GM21529 (cell line): ENCODE measurements around the gene NCOA3.

Experiments used
- ATAC-seq: cut with Tn5 transposase; IDR thresholded peaks from one replicate; pipeline ENCODE4 v1.9.1; 2021; ENCODE audit not compliant: unreplicated experiment

Gene NCOA3

GRCh38 chr20:47676219-47676721, 174.6 kb downstream of the NCOA3 start:
- no peak for ATAC-seq

- ATAC-seq: no peak
Measured at GRCh38 chr20:47676912-47677634, 175.4 kb downstream of the NCOA3 start.

GRCh38 chr20:47677635-47678453, 176.2 kb downstream of the NCOA3 start:
- ATAC-seq: no peak

GRCh38 chr20:47678536-47678935, 176.8 kb downstream of the NCOA3 start:
- no peak for ATAC-seq

- ATAC-seq: no peak
Measured at GRCh38 chr20:47679462-47679861, 177.8 kb downstream of the NCOA3 start.

GRCh38 chr20:47680804-47681529, 179.3 kb downstream of the NCOA3 start:
- no peak for ATAC-seq

GRCh38 chr20:47682028-47682783, 180.5 kb downstream of the NCOA3 start:
- no peak for ATAC-seq

- no peak for ATAC-seq
Measured at GRCh38 chr20:47682916-47683315, 181.2 kb downstream of the NCOA3 start.

- ATAC-seq: no peak
Measured at GRCh38 chr20:47684306-47685080, 182.8 kb downstream of the NCOA3 start.

- ATAC-seq: no peak
Measured at GRCh38 chr20:47686545-47686944, 184.9 kb downstream of the NCOA3 start.

- ATAC-seq: no peak
Measured at GRCh38 chr20:47687095-47687987, 185.7 kb downstream of the NCOA3 start.

- no peak for ATAC-seq
Measured at GRCh38 chr20:47688385-47689381, 187.0 kb downstream of the NCOA3 start.

- ATAC-seq: no peak
Measured at GRCh38 chr20:47689731-47690130, 188.0 kb downstream of the NCOA3 start.

GRCh38 chr20:47691625-47692024, 189.9 kb downstream of the NCOA3 start:
- ATAC-seq: no peak

- no peak for ATAC-seq
Measured at GRCh38 chr20:47694021-47694818, 192.5 kb downstream of the NCOA3 start.

- no peak for ATAC-seq
Measured at GRCh38 chr20:47696856-47697255, 195.2 kb downstream of the NCOA3 start.

GRCh38 chr20:47698142-47698541, 196.5 kb downstream of the NCOA3 start:
- ATAC-seq: no peak
